Measurements from ENCODE around the gene SLAIN2.

- no peak for TF ChIP-seq CTCF (IDR thresholded peaks at IDR 0.05)
- TF ChIP-seq POLR2A (IDR thresholded peaks at IDR 0.05) = no peak
- no peak for TF ChIP-seq POLR2AphosphoS5 (IDR thresholded peaks at IDR 0.05)
- no peak for TF ChIP-seq EP300 (IDR thresholded peaks at IDR 0.05)
Observed at GRCh38 chr4:48350871-48351270, 9.5 kb downstream of the SLAIN2 start.
